Loucy (cell line): Measurements from ENCODE around the gene LHPP.

Experiments
- H2AFZ ChIP-seq: fragments of 200-600 bp; sonication (generic); 2 replicates; pipeline ENCODE4 v1.6.0; 2016; ENCODE audit warnings: antibody characterized with exemption, mild to moderate bottlenecking, low read length, moderate library complexity
- H3F3A ChIP-seq: fragments of 200-600 bp; 2 replicates; pipeline ENCODE4 v1.6.0; 2016; ENCODE audit warnings: antibody characterized with exemption, low read depth, mild to moderate bottlenecking
- H3K27me3 ChIP-seq: fragments of 200-600 bp; sonication (generic); 2 replicates; pipeline ENCODE4 v1.6.1; 2014; ENCODE audit warnings: low read length, mild to moderate bottlenecking; ENCODE audit not compliant: insufficient read depth, poor library complexity, severe bottlenecking
- H3K36me3 ChIP-seq: fragments of 200-600 bp; sonication (generic); 2 replicates; pipeline ENCODE4 v1.6.1; 2016; ENCODE audit warnings: low read length; ENCODE audit not compliant: insufficient read depth
- H3K4me1 ChIP-seq: fragments of 200-600 bp; sonication (generic); 2 replicates; pipeline ENCODE4 v1.5.1; 2014; ENCODE audit warnings: low read length, mild to moderate bottlenecking; ENCODE audit not compliant: insufficient read depth, poor library complexity, severe bottlenecking
- H3K4me2 ChIP-seq: fragments of 200-600 bp; sonication (generic); 2 replicates; pipeline ENCODE4 v1.6.0; 2014; ENCODE audit warnings: antibody characterized with exemption, low read length, low read depth, mild to moderate bottlenecking; ENCODE audit not compliant: poor library complexity, severe bottlenecking
- H3K4me3 ChIP-seq: fragments of 200-600 bp; sonication (generic); 2 replicates; pipeline ENCODE4 v1.5.1; 2014; ENCODE audit warnings: low read length, mild to moderate bottlenecking, mixed read lengths; ENCODE audit not compliant: poor library complexity, severe bottlenecking
- H3K79me2 ChIP-seq: fragments of 200-600 bp; sonication (generic); 2 replicates; pipeline ENCODE4 v1.6.1; 2014; ENCODE audit warnings: low read length; ENCODE audit not compliant: insufficient read depth
- H3K9ac ChIP-seq: fragments of 200-600 bp; sonication (generic); 2 replicates; pipeline ENCODE4 v1.6.0; 2014; ENCODE audit warnings: mild to moderate bottlenecking, low read depth, low read length, moderate library complexity; ENCODE audit not compliant: poor library complexity, severe bottlenecking
- H3K9me2 ChIP-seq: fragments of 200-600 bp; sonication (generic); replicated peaks from 2 replicates; pipeline ENCODE4 v1.6.1; 2016; ENCODE audit warnings: low read depth, low read length, mixed read lengths
- H3K9me3 ChIP-seq: fragments of 200-600 bp; sonication (generic); 2 replicates; pipeline ENCODE4 v1.6.1; 2014; ENCODE audit warnings: mild to moderate bottlenecking, antibody characterized with exemption, low read length, low read depth; ENCODE audit not compliant: insufficient read depth
- H4K20me1 ChIP-seq: fragments of 200-600 bp; sonication (generic); 2 replicates; pipeline ENCODE4 v1.6.0; 2014; ENCODE audit warnings: antibody characterized with exemption, low read length, mild to moderate bottlenecking; ENCODE audit not compliant: insufficient read depth, poor library complexity, severe bottlenecking
- EZH2phosphoT487 ChIP-seq: fragments of 200-600 bp; IDR thresholded peaks from 2 replicates; pipeline ENCODE4 v1.6.1; 2018; ENCODE audit warnings: antibody characterized with exemption, mild to moderate bottlenecking, moderate library complexity, borderline replicate concordance
- TF ChIP-seq, protein P1 (sequence below): fragments of 200-600 bp; sonication (generic); conservative IDR thresholded peaks from 2 replicates; pipeline ENCODE4 v1.5.1; 2014; ENCODE audit warnings: mild to moderate bottlenecking, antibody characterized with exemption, low read length

LHPP gene

GRCh38 chr10:124588736-124589490 is 127.3 kb downstream of the LHPP start:
- Histone ChIP-seq H3K4me3 (no peak overlapping the region), H3K9me3 (no peaks in the 10 kb centered on the region), H3K36me3 (no peaks in the 10 kb centered on the region), H3K9me2 (no peaks in the 10 kb centered on the region), H3F3A (no peaks in the 10 kb centered on the region), H4K20me1 (no peaks in the 10 kb centered on the region), H3K9ac (no peak overlapping the region), H3K79me2 (no peaks in the 10 kb centered on the region), H3K4me2 (no peak overlapping the region), H2AFZ (no peak overlapping the region), H3K4me1 (no peaks in the 10 kb centered on the region), H3K27me3 (no peaks in the 10 kb centered on the region)
- TF ChIP-seq EZH2phosphoT487, result no peak
- TF ChIP-seq, protein P1, sequence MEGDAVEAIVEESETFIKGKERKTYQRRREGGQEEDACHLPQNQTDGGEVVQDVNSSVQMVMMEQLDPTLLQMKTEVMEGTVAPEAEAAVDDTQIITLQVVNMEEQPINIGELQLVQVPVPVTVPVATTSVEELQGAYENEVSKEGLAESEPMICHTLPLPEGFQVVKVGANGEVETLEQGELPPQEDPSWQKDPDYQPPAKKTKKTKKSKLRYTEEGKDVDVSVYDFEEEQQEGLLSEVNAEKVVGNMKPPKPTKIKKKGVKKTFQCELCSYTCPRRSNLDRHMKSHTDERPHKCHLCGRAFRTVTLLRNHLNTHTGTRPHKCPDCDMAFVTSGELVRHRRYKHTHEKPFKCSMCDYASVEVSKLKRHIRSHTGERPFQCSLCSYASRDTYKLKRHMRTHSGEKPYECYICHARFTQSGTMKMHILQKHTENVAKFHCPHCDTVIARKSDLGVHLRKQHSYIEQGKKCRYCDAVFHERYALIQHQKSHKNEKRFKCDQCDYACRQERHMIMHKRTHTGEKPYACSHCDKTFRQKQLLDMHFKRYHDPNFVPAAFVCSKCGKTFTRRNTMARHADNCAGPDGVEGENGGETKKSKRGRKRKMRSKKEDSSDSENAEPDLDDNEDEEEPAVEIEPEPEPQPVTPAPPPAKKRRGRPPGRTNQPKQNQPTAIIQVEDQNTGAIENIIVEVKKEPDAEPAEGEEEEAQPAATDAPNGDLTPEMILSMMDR, result no peak

- H3K79me2 ChIP-seq, result no peaks in the 10 kb centered on the region
- no peaks in the 10 kb centered on the region for H3K4me1 ChIP-seq
- H3K27me3 ChIP-seq, result no peaks in the 10 kb centered on the region
- no peak overlapping the region for H3K4me3 ChIP-seq
- no peak overlapping the region for H2AFZ ChIP-seq
- no peaks in the 10 kb centered on the region for H3F3A ChIP-seq
- no peaks in the 10 kb centered on the region for H3K9me3 ChIP-seq
- no peaks in the 10 kb centered on the region for H3K9me2 ChIP-seq
- TF ChIP-seq, protein P1, result no peak
- no peak for TF ChIP-seq EZH2phosphoT487
- H4K20me1 ChIP-seq, result no peaks in the 10 kb centered on the region
- no peak overlapping the region for H3K4me2 ChIP-seq
- no peaks in the 10 kb centered on the region for H3K36me3 ChIP-seq
- no peak overlapping the region for H3K9ac ChIP-seq
Observed at GRCh38 chr10:124589491-124590041, 127.9 kb downstream of the LHPP start.

DNA sequence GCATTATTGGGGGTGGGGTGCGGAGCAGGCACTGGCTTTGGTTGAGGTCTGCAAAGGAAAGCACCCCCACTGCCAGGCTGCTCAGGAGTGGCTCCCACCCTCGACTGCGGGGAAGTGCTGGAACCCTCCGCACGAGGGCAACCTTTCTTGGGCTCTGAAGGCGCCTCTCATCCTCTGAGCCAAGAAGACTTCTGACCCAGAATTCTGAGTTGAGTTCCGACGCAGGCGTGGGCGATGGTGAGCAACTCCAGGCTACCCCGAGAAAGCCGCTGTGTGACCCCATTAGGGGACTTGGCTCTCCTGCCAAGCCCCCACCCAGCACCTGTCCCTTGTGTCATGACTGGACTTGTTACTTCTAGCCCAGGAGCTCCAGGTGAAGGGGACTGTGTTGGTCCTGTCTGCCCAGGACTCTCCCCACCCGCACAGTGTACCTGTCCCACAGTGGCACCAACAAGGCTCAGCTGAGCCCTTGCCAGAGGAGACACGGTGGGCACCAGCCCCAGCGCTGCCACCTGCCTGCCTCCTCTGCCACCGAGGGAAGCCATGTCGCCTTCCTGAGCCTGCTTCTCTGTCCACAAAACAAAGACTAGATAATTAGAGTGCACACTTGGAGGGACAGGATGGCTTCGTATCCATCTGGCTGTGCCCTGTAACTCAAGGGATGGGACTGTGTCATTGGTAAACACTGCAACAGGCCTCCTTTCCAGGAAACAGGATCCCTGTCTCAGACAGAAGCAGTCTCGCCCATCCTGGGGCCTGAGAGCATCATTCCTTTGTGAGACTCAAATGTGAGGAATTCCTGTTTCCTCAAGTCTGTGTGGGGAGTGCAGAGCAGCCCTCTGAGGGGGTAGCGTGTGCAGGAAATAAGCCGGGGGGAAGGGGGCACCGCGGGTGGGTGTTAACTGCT is 128.8 kb downstream of the LHPP start:
- Histone ChIP-seq H3K79me2 (no peaks in the 10 kb centered on the region), H3K9me3 (no peaks in the 10 kb centered on the region), H3K4me3 (no peak overlapping the region), H3K27me3 (no peaks in the 10 kb centered on the region), H3K36me3 (no peaks in the 10 kb centered on the region), H3K4me1 (no peaks in the 10 kb centered on the region), H3K9me2 (no peaks in the 10 kb centered on the region), H2AFZ (no peak overlapping the region), H3K9ac (no peak overlapping the region), H3K4me2 (no peak overlapping the region), H3F3A (no peaks in the 10 kb centered on the region), H4K20me1 (no peaks in the 10 kb centered on the region)
- TF ChIP-seq EZH2phosphoT487, result no peak
- TF ChIP-seq, protein P1, result no peak
